Peyer's patch (tissue), 4 donors: ENCODE measurements around the gene PAH.

Source experiments
- POLR2A ChIP-seq, 2 donors: fragments of 450-650 bp; IDR thresholded peaks; one replicate each; pipeline ENCODE4 v1.5.1; 2017; ENCODE audit warnings: antibody characterized with exemption in 2 of 2, mild to moderate bottlenecking in 2 of 2, moderate library complexity in 2 of 2
- TF ChIP-seq, protein P1 (sequence below), 6 experiments: fragments of 450-650 bp in 4 of 6; fragments of 200-600 bp in 2 of 6; sonication (generic) in 1 of 6; IDR thresholded peaks; one replicate each; pipeline ENCODE4 v1.5.1; 2017 to 2019; ENCODE audit warnings: antibody characterized with exemption in 6 of 6, mild to moderate bottlenecking in 3 of 6, moderate library complexity in 1 of 6

DNA sequence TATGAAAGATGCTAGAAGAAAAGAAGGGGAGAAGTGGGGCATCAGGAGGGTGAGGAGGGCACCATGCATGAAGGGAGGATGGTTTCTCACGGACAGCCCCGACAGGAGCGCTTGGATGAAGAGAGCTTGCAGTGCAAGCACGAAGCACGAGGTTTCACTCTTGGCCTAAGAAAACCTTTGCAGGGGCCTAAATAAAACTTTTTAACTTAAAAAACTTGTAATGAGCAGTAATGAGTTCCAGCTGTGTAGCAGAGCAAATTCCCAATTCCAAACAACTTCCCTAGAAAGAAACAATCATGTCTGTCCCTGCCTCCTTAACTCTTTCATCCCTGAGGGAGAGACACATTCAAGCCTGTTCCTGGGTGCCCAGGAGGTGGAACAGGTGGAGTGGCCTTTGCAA, 119.5 kb downstream of the PAH start:
- TF ChIP-seq, protein P1, sequence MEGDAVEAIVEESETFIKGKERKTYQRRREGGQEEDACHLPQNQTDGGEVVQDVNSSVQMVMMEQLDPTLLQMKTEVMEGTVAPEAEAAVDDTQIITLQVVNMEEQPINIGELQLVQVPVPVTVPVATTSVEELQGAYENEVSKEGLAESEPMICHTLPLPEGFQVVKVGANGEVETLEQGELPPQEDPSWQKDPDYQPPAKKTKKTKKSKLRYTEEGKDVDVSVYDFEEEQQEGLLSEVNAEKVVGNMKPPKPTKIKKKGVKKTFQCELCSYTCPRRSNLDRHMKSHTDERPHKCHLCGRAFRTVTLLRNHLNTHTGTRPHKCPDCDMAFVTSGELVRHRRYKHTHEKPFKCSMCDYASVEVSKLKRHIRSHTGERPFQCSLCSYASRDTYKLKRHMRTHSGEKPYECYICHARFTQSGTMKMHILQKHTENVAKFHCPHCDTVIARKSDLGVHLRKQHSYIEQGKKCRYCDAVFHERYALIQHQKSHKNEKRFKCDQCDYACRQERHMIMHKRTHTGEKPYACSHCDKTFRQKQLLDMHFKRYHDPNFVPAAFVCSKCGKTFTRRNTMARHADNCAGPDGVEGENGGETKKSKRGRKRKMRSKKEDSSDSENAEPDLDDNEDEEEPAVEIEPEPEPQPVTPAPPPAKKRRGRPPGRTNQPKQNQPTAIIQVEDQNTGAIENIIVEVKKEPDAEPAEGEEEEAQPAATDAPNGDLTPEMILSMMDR (IDR thresholded peaks at IDR 0.05), result no peak
- no peak for TF ChIP-seq POLR2A (IDR thresholded peaks at IDR 0.05)
